Adrenal gland (tissue), 12 donors: ENCODE data around the gene ZNF414. TPM values are rescaled to one million over a fixed set of nuclear protein-coding genes. Genes with fewer than 3 reads are reported as not detected.

Source experiments
- DNase-seq, 7 donors: peaks; one replicate each; pipeline ENCODE4 v3.0.0-alpha.2; 2019 to 2020
- H3K27ac ChIP-seq, 5 donors: fragments of 200-600 bp; sonication (generic) in 4 of 5; 1 replicate in 3 of 5; 2 replicates in 2 of 5; pipeline versions ENCODE4 v1.5.1 to v1.8.0; 2016 to 2020; ENCODE audit warnings: mild to moderate bottlenecking in 1 of 5
- H3K27me3 ChIP-seq: fragments of 200-600 bp; 2 replicates; pipeline ENCODE4 v1.8.0; 2021
- H3K36me3 ChIP-seq, 2 donors: fragments of 200-600 bp; replicated peaks in 1 of 2; 1 replicate in 1 of 2; 2 replicates in 1 of 2; pipeline versions ENCODE4 v1.5.1 to v1.8.0; 2018 to 2022
- H3K4me1 ChIP-seq, 2 donors: fragments of 200-600 bp; replicated peaks in 1 of 2; 1 replicate in 1 of 2; 2 replicates in 1 of 2; pipeline versions ENCODE4 v1.5.1 to v1.8.0; 2018 to 2021
- H3K4me3 ChIP-seq, 4 donors: fragments of 200-600 bp; sonication (generic) in 3 of 4; one replicate each; pipeline ENCODE4 v1.5.1; 2016 to 2018
- H3K9me3 ChIP-seq, 3 donors: fragments of 200-600 bp; sonication (generic) in 1 of 3; replicated peaks in 1 of 3; 1 replicate in 2 of 3; 2 replicates in 1 of 3; pipeline versions ENCODE4 v1.5.1 to v1.8.0; 2016 to 2021
- CTCF ChIP-seq, 6 experiments: fragments of 450-650 bp in 4 of 6; fragments of 200-600 bp in 2 of 6; sonication (generic) in 1 of 6; IDR thresholded peaks; 1 replicate in 5 of 6; 2 replicates in 1 of 6; pipeline versions ENCODE4 v1.5.1 to v1.8.0; 2016 to 2021; ENCODE audit warnings: antibody characterized with exemption in 6 of 6, mild to moderate bottlenecking in 2 of 6, moderate library complexity in 1 of 6
- POLR2A ChIP-seq, 2 donors: fragments of 450-650 bp; IDR thresholded peaks; one replicate each; pipeline ENCODE4 v1.6.1; 2017; ENCODE audit warnings: antibody characterized with exemption in 2 of 2, mild to moderate bottlenecking in 2 of 2, moderate library complexity in 1 of 2
- whole genome bisulfite sequencing, 4 donors: extraction: QIAGEN DNeasy Blood & Tissue Kit in 2 of 4; methylation state at CpG; one replicate each; pipeline versions ENCODE4 v1.1.5 to v1.1.7; 2013 to 2017; 5-methylcytosine and 5-hydroxymethylcytosine counted together
- intact Hi-C, 2 donors: fragments of 100-400 bp; cut with DNase I; formaldehyde crosslinking; loops; one replicate each; pipeline versions ENCODE4 v1.14.1 to v1.15.0; 2022 to 2023
- polyA plus RNA-seq, 3 donors: library from polyadenylated mRNA; stranded (reverse); fragments of 200-250 nt in 2 of 3; fragments of 350-450 nt in 1 of 3; fragmentation: Illumina TruSeq in 1 of 3; extraction: RNeasy Lipid Tissue Mini Kit (QIAGEN cat#74804) in 1 of 3; gene quantifications; one replicate each; pipeline ENCODE4 v1.2.3, GENCODE V29; 2013 to 2014
- total RNA-seq, 9 donors: library from RNA; depleted of rRNA in 4 of 9; stranded (reverse); fragments of >200 nt in 4 of 9; fragments of 120-200 nt in 1 of 9; fragmentation: NEBNext Ultra II Directional in 1 of 9; extraction: Animal tissue kit (Norgen Biotek cat#: 25700) in 1 of 9; gene quantifications; one replicate each; pipeline versions ENCODE4 v1.1.0 to v1.2.4, GENCODE V29; 2013 to 2023
- donor health status: healthy with polysubstance abuse.
- donor health status: Bipolar disorder and iron deficiency.
- donor health status: DM: yes; HTN: yes; CAD: no.
- donor health status: DM: no; HTN: no; CAD: no.
- donor health status: DM: no; HTN: no; CAD: no.
- donor health status: DM: yes; HTN: yes; CAD: no.

ZNF414 gene
- total and polyA plus RNA-seq, 12 donors: 2.9 to 103 (median 25.5) TPM

DNA sequence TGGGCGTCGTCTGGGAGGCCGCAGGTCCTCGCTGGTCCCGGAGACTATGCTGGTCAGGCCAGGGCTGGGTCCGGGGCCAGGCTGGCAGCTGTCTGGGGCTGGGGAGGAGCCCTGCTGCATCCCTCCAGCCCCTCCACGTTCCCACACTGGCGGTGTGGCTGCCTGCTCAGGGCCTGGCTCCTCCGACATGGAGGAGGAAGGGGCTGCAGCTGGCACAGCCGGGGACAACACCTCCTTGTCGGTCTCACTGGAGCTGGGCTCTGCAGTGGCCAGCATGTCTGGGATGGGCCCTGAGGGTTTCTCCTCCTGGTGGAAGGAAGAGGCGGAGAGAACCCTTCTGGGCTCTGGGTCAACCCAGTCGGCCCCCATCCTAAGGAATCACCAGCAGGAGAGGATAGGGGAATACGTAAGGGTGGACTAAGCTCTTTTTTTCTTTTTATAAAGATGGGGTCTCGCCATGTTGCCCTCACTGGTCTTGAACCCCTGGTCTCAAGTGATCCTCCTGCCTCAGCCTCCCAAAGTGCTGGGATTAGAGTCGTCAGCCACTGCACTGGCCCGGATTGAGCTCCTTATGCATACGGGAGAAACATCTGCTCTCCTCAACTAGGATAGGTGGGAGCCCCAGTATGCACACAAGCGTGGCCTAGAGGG is 806 bp downstream of the ZNF414 start:
- TF ChIP-seq CTCF (IDR thresholded peaks at IDR 0.05) (no peak), POLR2A (IDR thresholded peaks at IDR 0.05) (peak in 1 of 2 donors; percentile 12)
- 43 to 62% (median 55%) methylated on average over 10 to 19 of the region's 19 CpGs for WGBS, 4 donors
- Histone ChIP-seq H3K4me3 (peak overlapping the region in 2 of 4 donors; percentile 75 to 85), H3K9me3 (no peaks in the 10 kb centered on the region), H3K4me1 (peaks cover 19 to 27% of the 10 kb centered on the region in 2 donors), H3K36me3 (peaks cover 0 to 3% of the 10 kb centered on the region in 2 donors), H3K27me3 (no peaks in the 10 kb centered on the region), H3K27ac (peak overlapping the region; percentile 89 to 99 (median 98))
- DNase-seq: no peak
- intact Hi-C loops: no loop called here

DNA sequence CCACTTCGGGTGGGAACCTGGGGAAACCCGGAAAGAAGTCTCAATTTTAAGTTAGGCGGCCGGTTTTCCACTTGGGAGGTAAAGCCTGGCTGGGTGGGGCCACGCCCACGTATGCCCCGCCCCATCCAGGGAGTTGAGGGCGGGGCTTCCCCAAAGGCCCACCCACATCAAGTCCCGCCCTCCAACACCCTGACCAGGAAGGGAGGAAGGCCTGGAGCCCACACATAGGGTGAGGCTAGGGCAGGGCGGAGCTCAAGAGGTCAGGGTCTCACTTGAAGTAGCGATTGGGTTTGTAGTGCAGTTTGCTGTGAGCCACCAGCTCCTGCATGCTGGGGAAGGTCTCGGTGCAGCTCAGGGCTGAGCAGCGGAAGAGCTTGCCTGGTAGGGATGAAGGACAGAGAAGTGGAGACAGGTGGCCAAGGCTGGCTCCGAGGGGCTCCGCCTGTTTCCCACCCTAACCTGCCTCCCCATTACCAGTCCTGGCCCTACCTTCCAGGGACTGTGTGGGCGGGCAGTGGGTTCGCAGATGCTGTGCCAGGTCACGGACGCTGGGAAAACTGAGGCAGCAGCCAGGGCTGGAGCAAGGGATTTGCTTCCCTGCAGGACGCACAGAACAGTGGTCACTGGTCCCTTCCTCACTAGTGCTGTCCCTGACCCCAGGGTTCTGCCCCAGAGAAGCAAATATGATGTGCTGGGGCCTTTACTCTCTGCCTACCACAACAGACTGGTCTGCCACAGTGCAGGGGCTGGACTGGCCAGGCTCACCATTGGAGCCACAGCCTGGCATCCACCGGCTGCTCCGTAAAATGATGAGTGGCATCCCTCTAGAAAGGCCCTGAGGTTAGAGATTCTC is 1.6 kb downstream of the ZNF414 start:
- no peak for DNase-seq
- H3K27ac ChIP-seq: peak overlapping the region in 2 of 5 donors; percentile 99
- H3K4me3 ChIP-seq: no peak overlapping the region
- peaks cover 0 to 3% of the 10 kb centered on the region in 2 donors for H3K36me3 ChIP-seq
- H3K4me1 ChIP-seq: peaks cover 13 to 20% of the 10 kb centered on the region in 2 donors
- H3K27me3 ChIP-seq: no peaks in the 10 kb centered on the region
- H3K9me3 ChIP-seq: no peaks in the 10 kb centered on the region
- TF ChIP-seq POLR2A (IDR thresholded peaks at IDR 0.05): no peak
- no peak for TF ChIP-seq CTCF (IDR thresholded peaks at IDR 0.05)
- WGBS, 4 donors: 79 to 91% (median 85%) methylated on average over 13 to 22 of the region's 22 CpGs
- intact Hi-C loops: no loop called here

GRCh38 chr19:8511573-8512101 is 2.3 kb downstream of the ZNF414 start:
- Histone ChIP-seq H3K27me3 (no peaks in the 10 kb centered on the region), H3K9me3 (no peaks in the 10 kb centered on the region), H3K27ac (no peak overlapping the region), H3K4me3 (no peak overlapping the region), H3K4me1 (peaks cover 13 to 21% of the 10 kb centered on the region in 2 donors), H3K36me3 (peaks cover 0 to 3% of the 10 kb centered on the region in 2 donors)
- 67 to 85% (median 71%) methylated on average over 8 to 45 of the region's 45 CpGs for WGBS, 4 donors
- TF ChIP-seq CTCF (IDR thresholded peaks at IDR 0.05): no peak
- TF ChIP-seq POLR2A (IDR thresholded peaks at IDR 0.05): no peak
- intact Hi-C loops: no loop called here
- DNase-seq: no peak

DNA sequence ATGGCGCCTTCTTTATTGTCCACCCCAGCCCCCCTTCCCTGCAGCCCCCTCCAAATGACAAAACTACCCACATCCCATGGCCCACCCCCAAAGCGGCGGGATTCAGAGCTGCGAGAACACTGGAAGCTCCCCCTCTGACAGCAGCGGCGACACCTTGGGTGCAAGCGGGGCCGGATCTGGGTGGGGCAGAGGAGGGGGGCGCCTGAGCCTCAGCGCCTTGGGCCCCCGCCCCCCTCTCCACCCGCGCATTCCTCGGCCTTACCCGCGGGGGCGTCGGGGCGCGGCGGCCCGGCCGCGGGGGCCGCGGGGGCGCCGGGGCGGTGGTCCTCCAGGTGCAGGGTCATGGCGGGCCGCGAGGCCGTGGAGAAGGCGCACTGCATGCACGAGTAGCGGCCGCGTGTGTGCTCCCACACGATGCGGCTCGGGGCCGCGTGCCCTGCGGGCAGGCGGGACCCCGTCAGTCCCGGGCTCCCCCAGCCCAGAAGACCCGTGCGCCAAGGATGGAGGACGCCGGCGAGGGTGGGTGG is 3.3 kb downstream of the ZNF414 start:
- Histone ChIP-seq H3K9me3 (no peaks in the 10 kb centered on the region), H3K4me3 (no peak overlapping the region), H3K27me3 (no peaks in the 10 kb centered on the region), H3K36me3 (peaks cover 0 to 3% of the 10 kb centered on the region in 2 donors), H3K4me1 (peaks cover 19 to 30% of the 10 kb centered on the region in 2 donors), H3K27ac (no peak overlapping the region)
- DNase-seq: no peak
- intact Hi-C loops: no loop called here
- TF ChIP-seq POLR2A (IDR thresholded peaks at IDR 0.05): no peak
- no peak for TF ChIP-seq CTCF (IDR thresholded peaks at IDR 0.05)
- WGBS, 4 donors: 77 to 85% (median 81%) methylated on average over 8 to 52 of the region's 52 CpGs
